Testis (tissue), 3 donors: ENCODE results near the gene HOOK1. TPM values are rescaled to one million over a fixed set of nuclear protein-coding genes. Genes with fewer than 3 reads are reported as not detected.

Source experiments
- DNase-seq: peaks from one replicate; pipeline ENCODE4 v3.0.0-alpha.2; 2019
- H3K27ac ChIP-seq, 2 donors: fragments of 200-600 bp; sonication (generic); one replicate each; pipeline ENCODE4 v1.5.1; 2019
- H3K27me3 ChIP-seq: fragments of 200-600 bp; sonication (generic); one replicate; pipeline ENCODE4 v1.5.1; 2019
- H3K36me3 ChIP-seq: fragments of 200-600 bp; sonication (generic); one replicate; pipeline ENCODE4 v1.5.1; 2017; ENCODE audit warnings: low read depth; ENCODE audit errors: missing control alignments
- H3K4me1 ChIP-seq: fragments of 200-600 bp; sonication (generic); one replicate; pipeline ENCODE4 v1.5.1; 2019
- H3K4me3 ChIP-seq, 2 donors: fragments of 200-600 bp; sonication (generic); one replicate each; pipeline ENCODE4 v1.5.1; 2017 to 2019
- H3K9me3 ChIP-seq: fragments of 200-600 bp; sonication (generic); one replicate; pipeline ENCODE4 v1.5.1; 2017
- POLR2A ChIP-seq: fragments of 450-650 bp; IDR thresholded peaks from one replicate; pipeline ENCODE4 v1.6.1; 2017; ENCODE audit warnings: antibody characterized with exemption, mild to moderate bottlenecking, moderate library complexity
- whole genome bisulfite sequencing, 2 donors: methylation state at CpG; one replicate each; pipeline ENCODE4 v1.1.5; 2018; 5-methylcytosine and 5-hydroxymethylcytosine counted together
- intact Hi-C: fragments of 100-400 bp; cut with DNase I; formaldehyde crosslinking; loops from one replicate; pipeline ENCODE4 v1.15.1; 2023; ENCODE audit warnings: low total_unique reads
- polyA plus RNA-seq: library from polyadenylated mRNA; stranded (reverse); fragments of 350-450 nt; fragmentation: Illumina TruSeq; extraction: RNeasy Lipid Tissue Mini Kit (QIAGEN cat#74804); gene quantifications from one replicate; pipeline ENCODE4 v1.2.3, GENCODE V29; 2014; ENCODE audit warnings: low read depth, low replicate concordance; ENCODE audit not compliant: insufficient read depth
- total RNA-seq, 2 donors: library from RNA; depleted of rRNA; stranded (reverse); fragments of >200 nt; gene quantifications; one replicate each; pipeline ENCODE4 v1.2.3, GENCODE V29; 2016
- TF ChIP-seq, protein P1 (sequence below), 3 experiments: fragments of 450-650 bp in 2 of 3; fragments of 200-600 bp in 1 of 3; sonication (generic) in 1 of 3; IDR thresholded peaks; one replicate each; pipeline ENCODE4 v1.5.1; 2016 to 2019; ENCODE audit warnings: antibody characterized with exemption in 3 of 3, mild to moderate bottlenecking in 2 of 3, moderate library complexity in 1 of 3

The HOOK1 gene
- total and polyA plus RNA-seq, 3 donors from 2014 or later: 20.1 to 65.8 (median 59.8) TPM

DNA sequence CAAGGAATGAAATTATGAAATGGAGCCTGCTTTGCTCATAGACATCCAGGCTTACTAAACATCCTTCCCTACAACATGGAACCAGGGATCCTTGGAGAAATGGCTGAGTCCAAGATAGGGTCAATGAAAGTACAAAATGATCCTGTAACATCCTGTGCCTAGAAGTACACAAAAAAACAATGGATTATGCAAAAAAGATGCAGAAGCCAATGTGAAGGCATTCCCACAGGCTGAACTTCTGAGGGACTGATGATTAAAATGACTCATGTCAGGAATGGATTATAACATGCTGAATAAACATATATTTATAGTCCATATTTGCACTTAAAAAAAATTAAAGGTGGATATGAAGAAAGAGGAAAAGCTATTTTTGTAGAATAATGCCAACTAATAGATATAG is 10.4 kb upstream of the HOOK1 start:
- H3K9me3 ChIP-seq: no peaks in the 10 kb centered on the region
- no peak overlapping the region for H3K4me3 ChIP-seq
- no peak overlapping the region for H3K27ac ChIP-seq
- no peaks in the 10 kb centered on the region for H3K4me1 ChIP-seq
- no peak for TF ChIP-seq POLR2A
- TF ChIP-seq, protein P1, sequence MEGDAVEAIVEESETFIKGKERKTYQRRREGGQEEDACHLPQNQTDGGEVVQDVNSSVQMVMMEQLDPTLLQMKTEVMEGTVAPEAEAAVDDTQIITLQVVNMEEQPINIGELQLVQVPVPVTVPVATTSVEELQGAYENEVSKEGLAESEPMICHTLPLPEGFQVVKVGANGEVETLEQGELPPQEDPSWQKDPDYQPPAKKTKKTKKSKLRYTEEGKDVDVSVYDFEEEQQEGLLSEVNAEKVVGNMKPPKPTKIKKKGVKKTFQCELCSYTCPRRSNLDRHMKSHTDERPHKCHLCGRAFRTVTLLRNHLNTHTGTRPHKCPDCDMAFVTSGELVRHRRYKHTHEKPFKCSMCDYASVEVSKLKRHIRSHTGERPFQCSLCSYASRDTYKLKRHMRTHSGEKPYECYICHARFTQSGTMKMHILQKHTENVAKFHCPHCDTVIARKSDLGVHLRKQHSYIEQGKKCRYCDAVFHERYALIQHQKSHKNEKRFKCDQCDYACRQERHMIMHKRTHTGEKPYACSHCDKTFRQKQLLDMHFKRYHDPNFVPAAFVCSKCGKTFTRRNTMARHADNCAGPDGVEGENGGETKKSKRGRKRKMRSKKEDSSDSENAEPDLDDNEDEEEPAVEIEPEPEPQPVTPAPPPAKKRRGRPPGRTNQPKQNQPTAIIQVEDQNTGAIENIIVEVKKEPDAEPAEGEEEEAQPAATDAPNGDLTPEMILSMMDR (IDR thresholded peaks at IDR 0.05): no peak
- H3K27me3 ChIP-seq: no peaks in the 10 kb centered on the region
- H3K36me3 ChIP-seq: no peaks in the 10 kb centered on the region
- intact Hi-C loops: no loop called here
- DNase-seq: no peak

- no peaks in the 10 kb centered on the region for H3K9me3 ChIP-seq
- H3K27me3 ChIP-seq: no peaks in the 10 kb centered on the region
- H3K36me3 ChIP-seq: no peaks in the 10 kb centered on the region
- TF ChIP-seq, protein P1 (IDR thresholded peaks at IDR 0.05): no peak
- TF ChIP-seq POLR2A: no peak
- H3K27ac ChIP-seq: no peak overlapping the region
- intact Hi-C loops: no loop called here
- no peaks in the 10 kb centered on the region for H3K4me1 ChIP-seq
- no peak overlapping the region for H3K4me3 ChIP-seq
- DNase-seq: no peak
Measured at GRCh38 chr1:59805554-59805953, 9.2 kb upstream of the HOOK1 start.

- H3K27me3 ChIP-seq: no peaks in the 10 kb centered on the region
- 9 to 19% methylated on average over 14 to 47 of the region's 50 CpGs for WGBS, 2 donors
Measured at GRCh38 chr1:59814180-59814900, 409 bp upstream of the HOOK1 start.

DNA sequence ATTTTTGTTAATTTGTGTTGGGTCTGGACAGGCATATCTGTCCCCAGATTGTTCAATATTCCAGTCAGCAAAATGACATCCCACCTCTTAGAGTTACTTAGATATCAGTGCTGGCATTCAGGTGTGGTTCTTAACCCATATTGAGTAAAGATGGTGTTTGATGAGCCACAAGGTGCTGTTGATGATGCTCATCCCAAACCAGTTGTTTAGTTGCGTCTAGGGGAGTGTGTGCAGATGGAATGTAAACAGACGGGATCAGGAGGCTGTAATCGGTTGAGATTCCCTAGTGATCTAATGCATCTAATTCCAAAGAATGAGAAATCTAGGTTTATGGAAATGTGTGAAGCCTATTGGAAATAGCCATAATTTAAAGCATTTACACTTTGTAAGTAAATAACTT is 1.1 kb downstream of the HOOK1 start:
- no peak for DNase-seq
- Histone ChIP-seq H3K4me3 (peak overlapping the region in 1 of 2 donors; percentile 64), H3K9me3 (no peaks in the 10 kb centered on the region), H3K27me3 (no peaks in the 10 kb centered on the region), H3K36me3 (no peaks in the 10 kb centered on the region), H3K27ac (no peak overlapping the region), H3K4me1 (no peaks in the 10 kb centered on the region)
- intact Hi-C loops: no loop called here
- WGBS, 2 donors: 50 to 65% methylated on average over 3 of the region's 3 CpGs
- TF ChIP-seq, protein P1 (IDR thresholded peaks at IDR 0.05): no peak
- no peak for TF ChIP-seq POLR2A

More at GRCh38 chr1:59814180-59814900, 409 bp upstream of the HOOK1 start:
- no peaks in the 10 kb centered on the region for H3K36me3 ChIP-seq
- DNase-seq: peak; percentile 95
- H3K4me1 ChIP-seq: no peaks in the 10 kb centered on the region
- peak overlapping the region; percentile 56 to 64 for H3K4me3 ChIP-seq
- H3K27ac ChIP-seq: no peak overlapping the region
- no peaks in the 10 kb centered on the region for H3K9me3 ChIP-seq
- TF ChIP-seq, protein P1 (IDR thresholded peaks at IDR 0.05): no peak
- TF ChIP-seq POLR2A: no peak
- intact Hi-C loops: no loop called here

DNA sequence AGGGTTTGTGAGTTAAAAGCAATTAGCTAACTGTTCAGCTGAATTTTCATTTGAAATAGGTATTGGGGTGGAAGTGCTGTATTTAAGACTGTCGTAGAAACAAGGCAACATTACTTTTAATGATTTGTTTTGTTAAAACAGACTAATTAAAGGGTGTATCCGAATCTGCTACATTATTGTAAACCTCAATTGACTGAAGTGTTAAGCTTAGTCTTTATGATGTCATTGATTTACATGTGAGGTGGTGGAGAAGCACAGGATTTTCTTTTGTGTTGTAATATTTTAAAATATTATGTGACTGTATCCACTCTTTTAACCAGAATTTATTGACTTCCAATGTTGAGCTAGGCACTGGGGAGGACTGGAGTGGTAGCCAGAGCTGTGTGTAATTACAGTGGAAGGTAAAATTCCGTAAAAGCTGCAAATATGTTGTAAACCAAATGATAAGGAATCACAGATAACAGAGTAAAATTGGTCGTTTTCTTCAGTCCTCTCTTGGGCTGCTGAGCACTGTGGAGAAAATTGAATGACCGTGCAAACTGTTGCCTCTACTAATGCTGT is 1.6 kb downstream of the HOOK1 start:
- no peaks in the 10 kb centered on the region for H3K9me3 ChIP-seq
- TF ChIP-seq, protein P1 (IDR thresholded peaks at IDR 0.05): no peak
- no peak for TF ChIP-seq POLR2A
- intact Hi-C loops: no loop called here
- no peaks in the 10 kb centered on the region for H3K27me3 ChIP-seq
- no peak for DNase-seq
- H3K27ac ChIP-seq: no peak overlapping the region
- H3K4me1 ChIP-seq: no peaks in the 10 kb centered on the region
- H3K4me3 ChIP-seq: no peak overlapping the region
- 54 to 59% methylated on average over 5 of the region's 5 CpGs for WGBS, 2 donors
- H3K36me3 ChIP-seq: no peaks in the 10 kb centered on the region
